T-helper 2 cell (primary cell): ENCODE results near the gene KCNH6.

ENCODE experiments used
- DNase-seq, 5 experiments: peaks; one replicate each; pipeline versions ENCODE4 v3.0.0 to v3.0.0-alpha.2; 2012 to 2022
- total RNA-seq, 2 donors: gene quantifications; one replicate each; lab custom pipeline; 2026; lab: John Stamatoyannopoulos, UW

The KCNH6 gene, protein sequence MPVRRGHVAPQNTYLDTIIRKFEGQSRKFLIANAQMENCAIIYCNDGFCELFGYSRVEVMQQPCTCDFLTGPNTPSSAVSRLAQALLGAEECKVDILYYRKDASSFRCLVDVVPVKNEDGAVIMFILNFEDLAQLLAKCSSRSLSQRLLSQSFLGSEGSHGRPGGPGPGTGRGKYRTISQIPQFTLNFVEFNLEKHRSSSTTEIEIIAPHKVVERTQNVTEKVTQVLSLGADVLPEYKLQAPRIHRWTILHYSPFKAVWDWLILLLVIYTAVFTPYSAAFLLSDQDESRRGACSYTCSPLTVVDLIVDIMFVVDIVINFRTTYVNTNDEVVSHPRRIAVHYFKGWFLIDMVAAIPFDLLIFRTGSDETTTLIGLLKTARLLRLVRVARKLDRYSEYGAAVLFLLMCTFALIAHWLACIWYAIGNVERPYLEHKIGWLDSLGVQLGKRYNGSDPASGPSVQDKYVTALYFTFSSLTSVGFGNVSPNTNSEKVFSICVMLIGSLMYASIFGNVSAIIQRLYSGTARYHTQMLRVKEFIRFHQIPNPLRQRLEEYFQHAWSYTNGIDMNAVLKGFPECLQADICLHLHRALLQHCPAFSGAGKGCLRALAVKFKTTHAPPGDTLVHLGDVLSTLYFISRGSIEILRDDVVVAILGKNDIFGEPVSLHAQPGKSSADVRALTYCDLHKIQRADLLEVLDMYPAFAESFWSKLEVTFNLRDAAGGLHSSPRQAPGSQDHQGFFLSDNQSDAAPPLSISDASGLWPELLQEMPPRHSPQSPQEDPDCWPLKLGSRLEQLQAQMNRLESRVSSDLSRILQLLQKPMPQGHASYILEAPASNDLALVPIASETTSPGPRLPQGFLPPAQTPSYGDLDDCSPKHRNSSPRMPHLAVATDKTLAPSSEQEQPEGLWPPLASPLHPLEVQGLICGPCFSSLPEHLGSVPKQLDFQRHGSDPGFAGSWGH
- total RNA-seq = 0 to 0.07 reads per million in 2 donors

DNA sequence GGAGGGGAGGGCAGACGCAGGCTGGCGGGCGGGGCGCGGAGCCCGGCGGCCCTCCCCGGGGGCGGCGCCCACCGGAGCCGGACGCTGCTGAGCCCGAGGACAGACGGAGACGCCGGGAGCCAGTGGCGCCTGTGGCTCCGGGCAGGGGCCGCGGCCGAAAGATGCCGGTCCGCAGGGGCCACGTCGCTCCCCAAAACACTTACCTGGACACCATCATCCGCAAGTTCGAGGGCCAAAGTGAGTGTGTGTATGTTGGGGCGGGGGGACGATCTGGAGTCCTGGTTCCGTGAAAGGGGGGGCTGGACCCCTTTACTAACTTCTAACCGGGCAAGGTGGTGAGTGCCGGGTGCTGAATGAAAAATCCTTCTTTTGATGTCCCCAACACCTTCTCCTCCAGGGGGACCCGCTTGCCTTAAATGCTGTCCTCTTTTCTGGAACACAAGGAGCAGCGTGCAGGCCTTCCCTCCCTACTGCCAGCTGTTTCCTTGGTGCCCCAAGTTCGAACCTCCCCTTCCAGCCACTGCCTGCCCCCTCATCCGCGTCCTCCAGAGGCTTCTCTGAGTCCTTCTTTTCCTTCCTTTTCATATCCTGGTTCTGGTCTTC lies at the start of gene KCNH6:
KCNH6 (plus strand) TSS at position 106 of the 603 bp plus-strand sequence; CDS start at position 162, 56 bp downstream.
- DNase-seq = no peak

DNA sequence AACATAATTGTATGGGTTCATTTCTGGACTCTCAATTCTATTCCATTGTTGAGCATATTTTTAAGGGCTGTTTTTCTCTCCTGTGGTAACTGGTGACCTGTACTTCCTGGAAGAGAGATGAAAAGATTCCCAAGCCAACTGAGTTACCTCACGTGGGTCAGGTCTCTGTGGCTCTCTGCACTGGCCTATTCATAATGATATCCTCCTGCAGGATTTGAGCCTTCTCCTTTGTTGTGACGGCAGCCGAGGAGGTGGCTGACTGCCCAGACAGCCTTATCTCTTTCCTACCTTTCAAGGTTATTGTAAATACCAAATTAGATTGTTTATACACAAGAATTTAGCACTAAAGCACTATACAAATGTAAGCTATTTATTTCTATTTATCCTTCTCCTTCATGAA lies 49.0 kb upstream of the KCNH6 start:
- no peak for DNase-seq

DNA sequence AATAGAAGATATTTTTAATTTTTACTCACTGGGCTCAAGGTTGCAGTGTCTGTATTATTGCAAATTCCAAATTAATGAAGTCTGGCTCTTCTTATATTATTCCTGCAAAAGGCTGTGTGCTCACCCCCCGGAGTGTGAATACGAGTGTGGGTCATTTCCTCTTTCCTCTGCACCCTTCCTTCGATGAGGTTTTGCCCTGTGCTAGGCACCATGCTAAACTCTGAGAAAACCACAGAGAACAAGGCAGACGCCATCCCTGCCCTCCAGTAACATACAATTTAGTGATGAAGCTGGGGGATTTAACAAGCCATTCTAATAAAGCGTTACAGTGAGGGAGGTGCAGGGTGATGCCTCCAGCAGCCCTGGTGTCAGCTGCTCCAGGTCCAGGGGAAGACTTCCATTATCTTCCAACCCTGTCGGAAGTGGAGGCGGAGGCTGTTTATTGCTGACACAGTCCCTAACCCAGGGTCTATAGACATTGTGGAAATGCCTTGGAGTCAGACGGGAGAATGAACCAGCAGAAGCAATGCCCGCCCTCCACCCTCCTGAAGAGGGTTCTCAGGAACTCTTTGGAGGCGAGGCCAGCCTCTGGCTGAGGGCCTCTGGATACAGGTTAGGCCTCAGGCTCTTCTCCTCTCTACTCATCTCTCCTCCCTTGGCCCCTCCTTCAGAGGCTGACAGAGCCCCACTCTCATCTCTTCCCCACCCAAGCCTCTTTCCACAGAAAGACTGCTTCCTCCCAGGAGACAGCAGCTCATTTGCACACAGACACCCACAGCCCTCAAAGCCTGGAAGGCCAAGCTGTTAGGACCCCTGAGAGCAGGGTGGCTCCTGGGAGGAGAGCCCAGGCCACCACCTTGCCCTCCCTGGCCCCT lies 48.3 kb upstream of the KCNH6 start:
- no peak for DNase-seq

DNA sequence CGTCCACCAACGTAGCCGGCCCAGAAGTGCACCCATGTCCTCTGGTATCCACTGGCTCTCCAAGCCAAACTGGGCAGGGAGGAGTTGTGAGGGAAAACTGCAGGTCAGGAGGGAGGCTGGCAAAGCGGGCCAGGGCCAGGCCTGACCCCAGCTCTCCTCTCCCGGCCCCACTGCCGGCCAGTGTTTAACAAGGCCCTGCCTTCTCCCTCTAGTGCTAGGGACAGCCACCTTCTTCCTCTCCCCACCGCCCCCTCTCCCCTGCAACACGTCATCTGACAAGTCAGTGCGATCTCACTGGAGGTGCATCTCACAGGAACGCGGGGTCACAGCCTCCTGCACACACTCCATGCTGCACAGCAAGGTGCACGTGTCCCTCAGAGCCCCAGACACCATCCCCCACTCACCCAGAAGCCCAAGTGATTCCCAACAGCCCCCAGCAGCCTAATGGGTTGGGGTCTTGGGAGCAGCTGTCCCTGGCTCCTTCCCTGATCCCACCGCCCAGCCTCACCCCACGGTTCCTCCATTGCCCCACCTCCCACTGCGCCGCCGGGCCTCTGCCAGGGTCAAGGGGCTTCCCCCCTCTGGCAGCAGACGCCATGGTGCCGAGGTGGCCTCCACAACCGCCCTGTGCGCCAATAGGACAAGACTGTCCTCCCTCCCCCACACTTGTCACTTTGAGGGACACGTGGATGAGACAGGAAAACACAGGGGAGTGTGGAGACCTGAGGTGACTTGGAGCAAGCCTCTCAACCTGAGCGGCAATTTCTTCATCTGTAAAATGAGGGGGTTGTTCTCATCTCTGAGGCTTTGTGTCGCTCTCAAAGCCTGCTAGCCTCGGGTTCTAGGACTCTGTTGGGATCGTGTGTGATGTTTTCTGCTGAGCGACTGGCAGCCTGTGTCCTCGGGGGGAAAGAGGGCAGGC lies 47.4 kb upstream of the KCNH6 start:
- no peak for DNase-seq

DNA sequence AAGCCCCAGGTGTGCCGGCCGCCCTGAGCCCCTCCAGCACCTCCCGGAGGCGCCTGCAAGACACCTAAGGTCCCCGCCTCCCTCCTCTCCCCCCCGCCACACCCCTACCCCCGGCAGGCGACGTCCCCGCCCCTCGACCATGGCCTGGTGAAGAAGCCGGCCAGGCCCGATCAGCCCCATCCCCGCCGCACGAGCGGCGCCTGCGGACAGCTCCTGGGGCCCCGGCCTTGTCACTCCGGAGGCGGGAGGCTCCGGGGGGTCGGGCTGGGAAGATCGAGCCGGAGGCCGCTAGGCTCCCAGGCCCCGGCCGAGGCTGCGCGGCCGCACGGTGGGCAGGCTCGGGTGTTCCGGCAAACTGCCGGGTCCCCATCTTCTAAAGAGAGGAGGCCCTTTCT lies 46.7 kb upstream of the KCNH6 start:
- no peak for DNase-seq

DNA sequence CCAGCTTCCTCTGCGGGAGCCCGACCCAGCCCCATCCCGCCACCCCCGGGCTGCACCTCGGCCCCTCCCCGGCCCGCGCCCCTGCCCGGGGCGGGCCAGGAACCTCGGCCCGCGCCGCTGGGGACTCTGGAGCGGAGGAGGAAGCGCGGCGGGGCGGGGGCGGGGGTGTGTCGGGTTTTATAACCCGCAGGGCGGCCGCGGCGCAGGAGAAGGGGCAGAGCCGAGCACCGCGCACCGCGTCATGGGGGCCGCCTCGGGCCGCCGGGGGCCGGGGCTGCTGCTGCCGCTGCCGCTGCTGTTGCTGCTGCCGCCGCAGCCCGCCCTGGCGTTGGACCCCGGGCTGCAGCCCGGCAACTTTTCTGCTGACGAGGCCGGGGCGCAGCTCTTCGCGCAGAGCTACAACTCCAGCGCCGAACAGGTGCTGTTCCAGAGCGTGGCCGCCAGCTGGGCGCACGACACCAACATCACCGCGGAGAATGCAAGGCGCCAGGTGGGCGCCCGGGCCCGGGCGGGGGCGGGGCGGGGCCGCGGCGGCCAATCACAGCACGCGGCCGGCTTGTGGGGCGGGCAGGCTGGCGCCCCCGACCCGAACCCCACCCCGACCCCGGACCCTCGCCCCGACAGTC lies 46.2 kb upstream of the KCNH6 start, which contains the start of gene ACE:
ACE (plus strand) TSS at position 208 of the 626 bp plus-strand sequence; CDS start at position 242, 34 bp downstream.
- DNase-seq = peak in 4 of 5 experiments; percentile 16 to 63 (median 24)

DNA sequence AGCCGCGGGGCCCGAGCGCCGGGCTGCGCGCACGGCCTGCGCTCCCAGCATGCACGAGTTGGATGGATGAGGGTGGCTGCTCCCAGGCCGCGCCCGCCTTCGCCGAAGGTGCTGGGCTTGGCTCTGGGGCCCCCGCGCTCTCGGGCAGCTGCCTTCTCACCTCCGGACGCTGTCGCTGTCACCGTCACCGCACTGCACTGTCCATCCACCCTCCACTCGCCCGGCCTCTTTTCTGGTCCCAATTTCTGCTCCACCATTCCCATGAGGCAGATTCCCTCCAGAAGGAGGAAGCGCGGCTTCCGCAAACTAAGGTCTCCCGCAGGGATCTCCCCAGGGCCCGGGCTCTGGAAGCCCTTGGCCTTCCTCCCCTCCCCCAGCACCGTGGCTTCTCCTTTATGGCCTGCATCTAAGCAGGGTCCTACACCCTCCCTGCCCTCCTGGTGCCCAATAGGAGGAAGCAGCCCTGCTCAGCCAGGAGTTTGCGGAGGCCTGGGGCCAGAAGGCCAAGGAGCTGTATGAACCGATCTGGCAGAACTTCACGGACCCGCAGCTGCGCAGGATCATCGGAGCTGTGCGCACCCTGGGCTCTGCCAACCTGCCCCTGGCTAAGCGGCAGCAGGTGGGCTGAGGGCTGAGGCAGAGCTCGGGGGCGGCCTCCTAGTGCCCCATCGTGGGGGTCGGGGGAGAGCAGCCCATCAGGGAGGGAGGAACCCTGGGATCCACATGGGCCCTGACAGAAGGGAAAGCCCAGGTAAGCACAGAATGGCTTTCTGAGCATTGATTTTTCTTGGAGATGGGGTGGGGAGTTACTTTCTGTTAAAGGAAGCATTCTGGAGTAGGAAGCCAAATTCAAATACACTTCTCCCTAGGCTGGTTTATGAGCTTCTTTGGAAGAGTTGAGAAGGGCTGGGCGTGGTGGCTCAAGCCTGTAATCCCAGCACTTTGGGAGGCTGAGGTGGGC lies 45.4 kb upstream of the KCNH6 start:
- DNase-seq = peak in 1 of 5 experiments; percentile 14

DNA sequence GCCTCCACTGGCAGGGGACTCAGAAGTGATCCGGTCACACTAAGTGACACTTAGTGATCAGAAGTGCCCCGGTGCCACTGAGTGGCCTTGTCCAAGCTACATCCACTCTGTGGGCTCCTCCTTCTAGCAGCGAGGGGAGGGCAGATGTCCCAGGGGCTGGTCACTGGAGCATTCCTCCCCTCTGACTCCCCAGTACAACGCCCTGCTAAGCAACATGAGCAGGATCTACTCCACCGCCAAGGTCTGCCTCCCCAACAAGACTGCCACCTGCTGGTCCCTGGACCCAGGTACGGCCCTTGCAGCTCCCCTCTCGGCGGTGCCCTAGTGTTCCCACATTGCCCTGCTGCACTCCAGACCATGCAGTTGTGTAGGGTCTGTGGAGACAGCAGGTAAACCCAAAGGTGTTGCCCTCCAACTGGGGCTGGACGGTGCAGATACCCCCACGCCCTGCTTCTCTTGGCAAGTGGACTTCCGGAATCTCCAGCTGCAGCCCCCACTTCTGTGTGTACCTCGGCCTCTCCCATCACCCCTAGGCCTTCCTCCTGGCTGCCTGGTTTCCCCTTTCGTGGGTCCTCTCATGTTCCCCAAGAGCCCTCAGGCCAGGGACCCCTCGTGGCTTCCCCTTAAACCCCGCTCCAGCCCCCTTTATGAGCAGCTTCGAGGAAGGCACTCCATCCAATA lies 44.2 kb upstream of the KCNH6 start:
- peak; percentile 39 to 75 (median 62) for DNase-seq

DNA sequence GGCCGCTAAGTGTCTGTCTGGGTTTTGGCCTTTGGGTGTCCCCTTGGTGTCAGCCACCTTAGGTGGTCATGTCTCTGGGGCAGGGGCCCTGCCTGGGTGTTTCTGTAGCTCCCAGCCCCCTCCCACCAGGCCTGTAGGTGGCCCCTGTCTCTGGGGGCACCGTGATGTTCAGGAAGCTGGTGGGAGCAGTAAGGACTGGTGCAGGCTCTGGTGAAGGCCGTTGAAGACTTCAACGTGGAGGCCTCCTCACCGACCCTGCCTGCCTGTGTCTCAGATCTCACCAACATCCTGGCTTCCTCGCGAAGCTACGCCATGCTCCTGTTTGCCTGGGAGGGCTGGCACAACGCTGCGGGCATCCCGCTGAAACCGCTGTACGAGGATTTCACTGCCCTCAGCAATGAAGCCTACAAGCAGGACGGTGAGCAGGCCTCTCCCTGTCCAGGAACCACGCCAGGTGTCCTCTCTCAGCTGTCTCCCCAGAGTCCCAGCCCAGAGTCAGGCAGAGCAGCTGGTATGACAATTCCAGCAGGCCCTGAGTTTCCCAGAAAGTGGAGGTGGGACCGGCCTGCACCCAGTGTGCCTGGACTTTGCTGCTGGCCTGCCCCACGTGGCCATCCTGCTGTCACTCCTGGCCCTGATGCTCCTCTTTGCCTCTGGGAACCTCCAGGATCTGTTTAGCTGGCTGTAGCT lies 43.5 kb upstream of the KCNH6 start:
- DNase-seq = no peak

DNA sequence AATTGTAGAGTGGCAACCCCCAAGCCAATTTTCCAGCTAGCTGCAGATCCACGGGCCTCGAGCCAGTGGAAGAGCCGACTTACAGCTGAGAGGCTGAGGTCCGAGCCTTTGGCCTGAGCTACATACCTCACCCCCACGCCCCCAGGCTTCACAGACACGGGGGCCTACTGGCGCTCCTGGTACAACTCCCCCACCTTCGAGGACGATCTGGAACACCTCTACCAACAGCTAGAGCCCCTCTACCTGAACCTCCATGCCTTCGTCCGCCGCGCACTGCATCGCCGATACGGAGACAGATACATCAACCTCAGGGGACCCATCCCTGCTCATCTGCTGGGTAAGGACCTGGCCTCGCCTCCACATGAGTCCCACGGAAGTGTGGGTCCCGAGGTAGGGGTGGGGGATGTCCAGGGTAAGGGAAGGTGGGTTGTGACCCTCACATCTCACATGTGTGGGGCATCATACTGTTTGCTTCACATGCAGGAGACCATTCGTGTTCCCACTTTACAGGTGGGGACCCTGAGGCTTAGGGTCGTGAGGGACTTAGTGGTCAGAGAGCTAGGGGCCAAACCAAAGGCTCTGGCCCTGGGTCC lies 42.9 kb upstream of the KCNH6 start:
- no peak for DNase-seq

DNA sequence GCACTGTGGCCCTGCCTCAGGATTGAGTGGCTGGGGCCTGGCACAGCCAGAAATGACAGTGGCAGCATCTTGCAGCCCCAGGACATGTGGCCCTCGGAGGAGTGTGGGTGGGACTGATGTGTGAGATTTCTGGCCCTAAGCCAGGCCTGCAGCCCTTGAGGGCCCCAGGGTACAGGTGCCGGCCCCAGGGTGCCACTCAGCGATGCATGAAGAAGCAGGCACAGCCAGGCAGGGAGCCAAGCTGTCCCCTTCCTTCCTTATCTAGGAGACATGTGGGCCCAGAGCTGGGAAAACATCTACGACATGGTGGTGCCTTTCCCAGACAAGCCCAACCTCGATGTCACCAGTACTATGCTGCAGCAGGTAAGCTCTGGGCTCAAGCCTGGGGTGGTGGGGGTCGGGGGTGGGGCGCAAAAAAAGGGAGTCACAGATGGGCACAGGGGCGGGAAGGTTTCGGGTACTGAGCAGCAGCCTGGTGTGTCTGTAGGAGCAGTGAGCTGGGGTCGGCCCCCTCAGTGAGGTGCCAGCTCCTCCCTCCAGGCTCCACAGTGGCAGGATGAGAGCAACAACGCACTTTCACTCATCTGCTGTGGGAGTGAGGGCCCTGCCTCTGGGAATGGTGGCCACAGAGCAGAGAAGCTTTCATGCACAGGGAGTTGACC lies 42.2 kb upstream of the KCNH6 start:
- DNase-seq = no peak

DNA sequence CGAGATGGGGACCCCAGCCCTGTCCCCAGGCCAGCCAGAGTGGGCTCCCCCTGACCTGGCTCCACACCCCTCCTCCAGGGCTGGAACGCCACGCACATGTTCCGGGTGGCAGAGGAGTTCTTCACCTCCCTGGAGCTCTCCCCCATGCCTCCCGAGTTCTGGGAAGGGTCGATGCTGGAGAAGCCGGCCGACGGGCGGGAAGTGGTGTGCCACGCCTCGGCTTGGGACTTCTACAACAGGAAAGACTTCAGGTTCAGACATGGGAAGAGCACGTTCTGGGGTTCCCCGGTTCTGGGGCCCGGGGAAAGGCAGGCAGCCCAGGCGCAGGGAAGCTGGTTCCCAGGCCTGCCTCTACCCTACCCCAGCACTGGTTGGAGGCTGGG lies 41.7 kb upstream of the KCNH6 start:
- DNase-seq = no peak

DNA sequence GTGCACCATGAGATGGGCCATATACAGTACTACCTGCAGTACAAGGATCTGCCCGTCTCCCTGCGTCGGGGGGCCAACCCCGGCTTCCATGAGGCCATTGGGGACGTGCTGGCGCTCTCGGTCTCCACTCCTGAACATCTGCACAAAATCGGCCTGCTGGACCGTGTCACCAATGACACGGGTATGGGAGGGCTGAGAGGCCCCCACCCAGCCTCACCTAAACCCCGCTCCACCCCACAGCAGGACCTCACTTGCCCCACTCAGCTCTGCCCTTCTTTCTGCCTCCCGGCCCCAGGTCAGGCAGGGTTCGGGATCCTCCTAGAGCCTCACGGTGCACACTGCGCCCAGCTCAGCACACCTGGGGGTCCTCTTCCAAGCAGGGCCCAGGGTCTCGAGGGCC lies 40.6 kb upstream of the KCNH6 start:
- DNase-seq = no peak

DNA sequence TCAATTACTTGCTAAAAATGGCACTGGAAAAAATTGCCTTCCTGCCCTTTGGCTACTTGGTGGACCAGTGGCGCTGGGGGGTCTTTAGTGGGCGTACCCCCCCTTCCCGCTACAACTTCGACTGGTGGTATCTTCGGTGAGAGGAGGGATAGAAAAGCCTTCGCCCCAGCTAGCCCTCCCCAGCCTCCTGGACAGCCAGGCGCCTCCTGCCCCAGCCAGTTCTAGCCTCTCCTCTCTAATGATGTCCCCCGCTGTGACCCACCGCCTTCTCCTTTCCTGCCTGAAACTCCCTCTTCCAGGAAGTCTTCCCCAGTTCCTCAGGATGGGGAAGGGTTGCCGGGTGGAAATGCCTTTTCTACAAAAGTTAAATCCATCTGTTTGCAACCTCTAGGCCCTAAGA lies 40.1 kb upstream of the KCNH6 start:
- no peak for DNase-seq

DNA sequence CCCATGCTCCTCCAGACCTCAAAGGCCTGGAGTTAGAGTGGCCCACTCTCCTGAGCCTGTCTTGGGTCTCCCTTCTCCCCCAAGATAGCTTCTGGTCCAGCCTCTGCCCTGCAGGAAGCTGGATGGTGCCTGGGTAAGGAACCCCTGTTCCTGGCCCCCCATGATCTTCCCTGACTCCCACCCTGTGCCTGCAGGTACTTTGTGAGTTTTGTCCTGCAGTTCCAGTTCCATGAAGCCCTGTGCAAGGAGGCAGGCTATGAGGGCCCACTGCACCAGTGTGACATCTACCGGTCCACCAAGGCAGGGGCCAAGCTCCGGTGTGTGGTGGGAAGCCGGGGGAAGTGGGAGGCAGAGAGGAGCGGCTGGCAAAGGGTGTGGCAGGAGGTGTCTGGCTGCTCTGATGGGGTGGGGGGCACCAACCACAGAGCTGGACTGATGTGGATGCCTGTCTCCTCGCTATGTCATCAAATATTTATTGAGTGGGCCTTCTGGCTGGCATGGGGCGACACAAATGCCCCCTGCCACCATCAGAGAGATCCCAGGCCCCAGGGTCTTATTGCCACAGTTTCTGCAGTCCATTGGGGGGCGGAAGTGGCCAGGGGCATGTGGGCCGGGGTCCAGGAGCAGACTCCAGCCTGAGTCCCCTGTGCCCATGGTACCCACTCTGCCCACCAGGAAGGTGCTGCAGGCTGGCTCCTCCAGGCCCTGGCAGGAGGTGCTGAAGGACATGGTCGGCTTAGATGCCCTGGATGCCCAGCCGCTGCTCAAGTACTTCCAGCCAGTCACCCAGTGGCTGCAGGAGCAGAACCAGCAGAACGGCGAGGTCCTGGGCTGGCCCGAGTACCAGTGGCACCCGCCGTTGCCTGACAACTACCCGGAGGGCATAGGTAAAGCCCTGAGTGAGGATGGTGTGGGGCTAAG lies 39.2 kb upstream of the KCNH6 start:
- no peak for DNase-seq
